ENCODE results near the gene AGAP5.

DNA sequence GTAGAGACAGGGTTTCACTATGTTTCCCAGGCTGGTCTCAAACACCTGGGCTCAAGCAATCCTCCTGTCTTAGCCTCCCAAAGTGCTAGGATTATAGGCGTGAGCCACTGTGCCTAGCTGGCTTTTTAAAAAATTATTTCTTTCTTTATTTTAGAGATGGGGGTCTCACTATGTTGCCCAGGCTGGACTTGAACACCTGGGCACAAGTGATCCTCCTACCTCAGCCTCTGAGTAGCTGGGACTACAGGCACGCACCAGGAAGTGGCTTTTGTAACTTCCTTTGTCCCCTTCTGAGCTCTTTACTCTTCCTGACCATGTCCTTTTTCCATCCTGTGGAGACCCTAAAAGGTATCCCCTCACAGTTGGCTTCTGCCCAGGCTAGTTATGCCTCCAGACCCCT is 54.5 kb downstream of the AGAP5 start:
- TF ChIP-seq ZFP36 (IDR thresholded peaks at IDR 0.05; ENCODE audit: low read depth, low read length, partially characterized antibody) (no peak), FOS (IDR thresholded peaks at IDR 0.05; ENCODE audit: extremely low read depth, insufficient read length) (no peak), TBL1XR1 (IDR thresholded peaks at IDR 0.05; ENCODE audit: low read length in 2 of 2) (no peak), SMC3 (conservative IDR thresholded peaks at IDR 0.05; ENCODE audit: insufficient read depth, low read depth, low read length) (no peak), ZFX (CRISPR knock-in tag; IDR thresholded peaks at IDR 0.05) (no peak)
- TF ChIP-seq, protein P1, sequence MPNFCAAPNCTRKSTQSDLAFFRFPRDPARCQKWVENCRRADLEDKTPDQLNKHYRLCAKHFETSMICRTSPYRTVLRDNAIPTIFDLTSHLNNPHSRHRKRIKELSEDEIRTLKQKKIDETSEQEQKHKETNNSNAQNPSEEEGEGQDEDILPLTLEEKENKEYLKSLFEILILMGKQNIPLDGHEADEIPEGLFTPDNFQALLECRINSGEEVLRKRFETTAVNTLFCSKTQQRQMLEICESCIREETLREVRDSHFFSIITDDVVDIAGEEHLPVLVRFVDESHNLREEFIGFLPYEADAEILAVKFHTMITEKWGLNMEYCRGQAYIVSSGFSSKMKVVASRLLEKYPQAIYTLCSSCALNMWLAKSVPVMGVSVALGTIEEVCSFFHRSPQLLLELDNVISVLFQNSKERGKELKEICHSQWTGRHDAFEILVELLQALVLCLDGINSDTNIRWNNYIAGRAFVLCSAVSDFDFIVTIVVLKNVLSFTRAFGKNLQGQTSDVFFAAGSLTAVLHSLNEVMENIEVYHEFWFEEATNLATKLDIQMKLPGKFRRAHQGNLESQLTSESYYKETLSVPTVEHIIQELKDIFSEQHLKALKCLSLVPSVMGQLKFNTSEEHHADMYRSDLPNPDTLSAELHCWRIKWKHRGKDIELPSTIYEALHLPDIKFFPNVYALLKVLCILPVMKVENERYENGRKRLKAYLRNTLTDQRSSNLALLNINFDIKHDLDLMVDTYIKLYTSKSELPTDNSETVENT (CRISPR knock-in tag; IDR thresholded peaks at IDR 0.05), result no peak
- TF ChIP-seq, protein P2, sequence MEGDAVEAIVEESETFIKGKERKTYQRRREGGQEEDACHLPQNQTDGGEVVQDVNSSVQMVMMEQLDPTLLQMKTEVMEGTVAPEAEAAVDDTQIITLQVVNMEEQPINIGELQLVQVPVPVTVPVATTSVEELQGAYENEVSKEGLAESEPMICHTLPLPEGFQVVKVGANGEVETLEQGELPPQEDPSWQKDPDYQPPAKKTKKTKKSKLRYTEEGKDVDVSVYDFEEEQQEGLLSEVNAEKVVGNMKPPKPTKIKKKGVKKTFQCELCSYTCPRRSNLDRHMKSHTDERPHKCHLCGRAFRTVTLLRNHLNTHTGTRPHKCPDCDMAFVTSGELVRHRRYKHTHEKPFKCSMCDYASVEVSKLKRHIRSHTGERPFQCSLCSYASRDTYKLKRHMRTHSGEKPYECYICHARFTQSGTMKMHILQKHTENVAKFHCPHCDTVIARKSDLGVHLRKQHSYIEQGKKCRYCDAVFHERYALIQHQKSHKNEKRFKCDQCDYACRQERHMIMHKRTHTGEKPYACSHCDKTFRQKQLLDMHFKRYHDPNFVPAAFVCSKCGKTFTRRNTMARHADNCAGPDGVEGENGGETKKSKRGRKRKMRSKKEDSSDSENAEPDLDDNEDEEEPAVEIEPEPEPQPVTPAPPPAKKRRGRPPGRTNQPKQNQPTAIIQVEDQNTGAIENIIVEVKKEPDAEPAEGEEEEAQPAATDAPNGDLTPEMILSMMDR (IDR thresholded peaks at IDR 0.05 in 2 of 3, conservative IDR thresholded peaks at IDR 0.05 in 1 of 3; ENCODE audit: insufficient read depth in 2 of 3, low read depth in 1 of 3, low read length in 3 of 3), result no peak
